Liver (tissue), 3 donors: ENCODE results near the gene TNS4.

Experiments
- ATF3 ChIP-seq: IDR thresholded peaks from 2 replicates; pipeline ENCODE4 v1.6.1; 2016; ENCODE audit warnings: antibody characterized with exemption
- CTCF ChIP-seq: fragments of 150-350 bp; IDR thresholded peaks from 2 replicates; pipeline ENCODE4 v1.5.1; 2017; ENCODE audit warnings: improper control_type of control experiment, low read depth, low read length; ENCODE audit not compliant: missing input control
- EGR1 ChIP-seq, 2 donors: IDR thresholded peaks; 2 replicates each; pipeline ENCODE4 v1.6.1; 2016 to 2018; ENCODE audit warnings: antibody characterized with exemption in 2 of 2, low read depth in 2 of 2
- GABPA ChIP-seq, 2 donors: IDR thresholded peaks in 1 of 2; conservative IDR thresholded peaks in 1 of 2; 2 replicates each; pipeline ENCODE4 v1.6.1; 2016; ENCODE audit warnings: antibody characterized with exemption in 2 of 2, mild to moderate bottlenecking in 1 of 2, moderate library complexity in 1 of 2
- JUND ChIP-seq, 2 donors: IDR thresholded peaks; 2 replicates each; pipeline ENCODE4 v1.6.1; 2016; ENCODE audit warnings: antibody characterized with exemption in 2 of 2
- MAX ChIP-seq: IDR thresholded peaks from 2 replicates; pipeline ENCODE4 v1.6.1; 2016; ENCODE audit warnings: antibody characterized with exemption
- NR2F2 ChIP-seq: IDR thresholded peaks from 2 replicates; pipeline ENCODE4 v1.6.1; 2016; ENCODE audit warnings: antibody characterized with exemption
- RAD21 ChIP-seq, 2 donors: IDR thresholded peaks; 2 replicates each; pipeline ENCODE4 v1.6.1; 2016; ENCODE audit warnings: antibody characterized with exemption in 2 of 2, mild to moderate bottlenecking in 2 of 2
- REST ChIP-seq: IDR thresholded peaks from 2 replicates; pipeline ENCODE4 v1.6.1; 2016; ENCODE audit warnings: antibody characterized with exemption, mild to moderate bottlenecking
- SP1 ChIP-seq: IDR thresholded peaks from 2 replicates; pipeline ENCODE4 v1.6.1; 2018; ENCODE audit warnings: antibody characterized with exemption, mild to moderate bottlenecking
- TAF1 ChIP-seq: conservative IDR thresholded peaks from 2 replicates; pipeline ENCODE4 v1.6.1; 2016; ENCODE audit warnings: antibody characterized with exemption, mild to moderate bottlenecking
- YY1 ChIP-seq: IDR thresholded peaks from 2 replicates; pipeline ENCODE4 v1.6.1; 2016; ENCODE audit warnings: antibody characterized with exemption, mild to moderate bottlenecking
- donor health status: healthy.
- donor health status: healthy.

- no peak for TF ChIP-seq CTCF
- TF ChIP-seq YY1: no peak
- TF ChIP-seq REST: no peak
- no peak for TF ChIP-seq RAD21 (IDR thresholded peaks at IDR 0.05)
- TF ChIP-seq SP1: no peak
- TF ChIP-seq GABPA (IDR thresholded peaks at IDR 0.05 in 1 of 2, conservative IDR thresholded peaks at IDR 0.05 in 1 of 2): no peak
- no peak for TF ChIP-seq EGR1 (IDR thresholded peaks at IDR 0.05; ENCODE audit: low read depth in 2 of 2)
- no peak for TF ChIP-seq ATF3
- no peak for TF ChIP-seq NR2F2
- no peak for TF ChIP-seq JUND (IDR thresholded peaks at IDR 0.05)
- no peak for TF ChIP-seq TAF1
- no peak for TF ChIP-seq MAX
Observed at GRCh38 chr17:40500709-40501108, 714 bp downstream of the TNS4 start.
